CD8-positive, alpha-beta memory T cell (primary cell): ENCODE results near the gene TRIP13. TPM values are rescaled to one million over a fixed set of nuclear protein-coding genes. Genes with fewer than 3 reads are reported as not detected.

Experiments used
- CTCF ChIA-PET: fragments of 350-600 bp; sonication (Branson Sonifier 250); formaldehyde crosslinking; loops from one replicate; lab custom pipeline; 2021; ENCODE audit warnings: antibody characterized with exemption; lab: Charles Lee
- POLR2A ChIA-PET: fragments of 350-600 bp; sonication (Branson Sonifier 250); formaldehyde crosslinking; loops from one replicate; lab custom pipeline; 2021; ENCODE audit warnings: antibody characterized with exemption; lab: Charles Lee
- DNase-seq, 5 donors: peaks; one replicate each; pipeline versions ENCODE4 v3.0.0 to v3.0.0-alpha.2; 2020 to 2022; ENCODE audit warnings: mixed read lengths in 1 of 5
- H3K27ac ChIP-seq: one replicate; pipeline ENCODE4 v1.7.0; 2013; ENCODE audit warnings: low read depth, mild to moderate bottlenecking, low read length, moderate library complexity
- H3K27me3 ChIP-seq: 2 replicates; pipeline ENCODE4 v1.7.0; 2013; ENCODE audit warnings: low read length, mild to moderate bottlenecking; ENCODE audit not compliant: insufficient read depth, poor library complexity, severe bottlenecking
- H3K36me3 ChIP-seq: 2 replicates; pipeline ENCODE4 v1.7.0; 2013; ENCODE audit warnings: mild to moderate bottlenecking, low read length, moderate library complexity; ENCODE audit not compliant: insufficient read depth
- H3K4me1 ChIP-seq: 2 replicates; pipeline ENCODE4 v1.7.0; 2013; ENCODE audit warnings: mild to moderate bottlenecking, low read length, moderate library complexity; ENCODE audit not compliant: insufficient read depth
- H3K4me3 ChIP-seq: 2 replicates; pipeline ENCODE4 v1.7.0; 2013; ENCODE audit warnings: mild to moderate bottlenecking, low read length
- H3K9me3 ChIP-seq: 2 replicates; pipeline ENCODE4 v1.7.0; 2013; ENCODE audit warnings: mild to moderate bottlenecking, low read length
- H3K27ac Mint-ChIP-seq, 8 donors: one replicate each; pipeline ENCODE4 v1.8.0; 2020 to 2021; ENCODE audit warnings: mixed read lengths in 8 of 8, mild to moderate bottlenecking in 6 of 8, inconsistent platforms in 3 of 8, moderate library complexity in 3 of 8
- H3K27me3 Mint-ChIP-seq, 2 donors: one replicate each; pipeline ENCODE4 v1.8.0; 2020 to 2021; ENCODE audit warnings: mixed read lengths in 2 of 2, mild to moderate bottlenecking in 1 of 2, moderate library complexity in 1 of 2
- H3K36me3 Mint-ChIP-seq, 3 donors: one replicate each; pipeline ENCODE4 v1.8.0; 2020 to 2021; ENCODE audit warnings: mixed read lengths in 3 of 3, inconsistent platforms in 1 of 3, mild to moderate bottlenecking in 1 of 3
- H3K4me1 Mint-ChIP-seq, 3 donors: one replicate each; pipeline ENCODE4 v1.8.0; 2020 to 2021; ENCODE audit warnings: mixed read lengths in 3 of 3, inconsistent platforms in 1 of 3, mild to moderate bottlenecking in 1 of 3
- H3K4me3 Mint-ChIP-seq, 7 donors: one replicate each; pipeline ENCODE4 v1.8.0; 2020 to 2021; ENCODE audit warnings: mixed read lengths in 7 of 7, mild to moderate bottlenecking in 6 of 7, moderate library complexity in 4 of 7, inconsistent platforms in 2 of 7
- H3K9me3 Mint-ChIP-seq, 5 donors: one replicate each; pipeline ENCODE4 v1.8.0; 2020 to 2022; ENCODE audit warnings: mixed read lengths in 5 of 5, mild to moderate bottlenecking in 3 of 5, moderate library complexity in 2 of 5, inconsistent platforms in 1 of 5
- polyA plus RNA-seq: library from polyadenylated mRNA; unstranded; fragments of 300-500 nt; fragmentation: Illumina TruSeq; gene quantifications from one replicate; pipeline ENCODE4 v1.2.3, GENCODE V29; 2021
- total RNA-seq, 2 experiments: library from RNA; stranded (reverse); gene quantifications; one replicate each; pipeline ENCODE4 v1.2.3, GENCODE V29; 2021

Gene TRIP13
- total and polyA plus RNA-seq, 3 experiments from 2014 or later, result 0.12 to 40.7 (median 37.5) TPM

DNA sequence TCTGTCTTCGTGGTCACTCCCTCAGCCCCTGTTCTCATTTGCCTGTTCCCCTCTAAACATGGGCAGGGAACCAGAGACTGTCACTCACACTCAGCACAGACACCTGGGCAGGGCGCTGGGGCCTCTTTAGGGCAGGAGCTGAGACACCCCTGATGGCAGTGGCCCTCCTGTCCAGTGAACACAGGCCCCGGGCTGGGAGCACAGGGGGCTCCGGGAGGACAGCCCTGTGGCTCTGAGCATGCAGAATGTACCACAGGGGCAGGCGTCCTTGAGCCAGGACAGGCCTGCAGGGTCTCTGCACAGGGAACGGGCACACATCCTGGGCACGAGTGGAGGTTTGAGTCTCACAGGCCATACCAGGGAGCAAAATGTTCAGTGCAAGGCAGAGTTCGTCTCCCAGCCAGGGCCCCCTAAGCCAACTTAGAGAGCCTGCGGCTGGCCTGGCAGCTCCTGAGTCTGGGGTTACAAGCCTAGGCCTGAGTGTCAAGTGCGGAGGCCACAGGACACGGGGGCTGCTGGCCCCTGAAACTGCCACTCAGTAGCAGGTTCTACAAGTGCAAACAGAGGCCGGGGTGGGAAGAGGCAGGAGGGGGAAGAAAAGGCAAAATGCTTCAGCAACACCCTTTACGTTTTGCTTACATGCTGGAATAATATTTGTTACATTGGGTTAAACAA, 60.0 kb downstream of the TRIP13 start:
- peaks cover 14% of the 10 kb centered on the region for H3K4me1 ChIP-seq
- H3K9me3 Mint-ChIP-seq, result peaks cover 0 to 2% (median 0%) of the 10 kb centered on the region in 5 donors
- peaks cover 6% of the 10 kb centered on the region for H3K27me3 ChIP-seq
- H3K4me3 Mint-ChIP-seq, result no peak overlapping the region
- H3K4me3 ChIP-seq, result no peak overlapping the region
- ChIA-PET CTCF (no interaction called here), POLR2A (no interaction called here)
- no peak for DNase-seq
- no peaks in the 10 kb centered on the region for H3K36me3 ChIP-seq
- H3K27ac ChIP-seq, result no peak overlapping the region
- no peaks in the 10 kb centered on the region for H3K9me3 ChIP-seq
- H3K27ac Mint-ChIP-seq, result no peak overlapping the region
- H3K4me1 Mint-ChIP-seq, result peaks cover 11 to 13% (median 12%) of the 10 kb centered on the region in 3 donors
- H3K36me3 Mint-ChIP-seq, result no peaks in the 10 kb centered on the region
- peaks cover 33 to 68% of the 10 kb centered on the region in 2 donors for H3K27me3 Mint-ChIP-seq

DNA sequence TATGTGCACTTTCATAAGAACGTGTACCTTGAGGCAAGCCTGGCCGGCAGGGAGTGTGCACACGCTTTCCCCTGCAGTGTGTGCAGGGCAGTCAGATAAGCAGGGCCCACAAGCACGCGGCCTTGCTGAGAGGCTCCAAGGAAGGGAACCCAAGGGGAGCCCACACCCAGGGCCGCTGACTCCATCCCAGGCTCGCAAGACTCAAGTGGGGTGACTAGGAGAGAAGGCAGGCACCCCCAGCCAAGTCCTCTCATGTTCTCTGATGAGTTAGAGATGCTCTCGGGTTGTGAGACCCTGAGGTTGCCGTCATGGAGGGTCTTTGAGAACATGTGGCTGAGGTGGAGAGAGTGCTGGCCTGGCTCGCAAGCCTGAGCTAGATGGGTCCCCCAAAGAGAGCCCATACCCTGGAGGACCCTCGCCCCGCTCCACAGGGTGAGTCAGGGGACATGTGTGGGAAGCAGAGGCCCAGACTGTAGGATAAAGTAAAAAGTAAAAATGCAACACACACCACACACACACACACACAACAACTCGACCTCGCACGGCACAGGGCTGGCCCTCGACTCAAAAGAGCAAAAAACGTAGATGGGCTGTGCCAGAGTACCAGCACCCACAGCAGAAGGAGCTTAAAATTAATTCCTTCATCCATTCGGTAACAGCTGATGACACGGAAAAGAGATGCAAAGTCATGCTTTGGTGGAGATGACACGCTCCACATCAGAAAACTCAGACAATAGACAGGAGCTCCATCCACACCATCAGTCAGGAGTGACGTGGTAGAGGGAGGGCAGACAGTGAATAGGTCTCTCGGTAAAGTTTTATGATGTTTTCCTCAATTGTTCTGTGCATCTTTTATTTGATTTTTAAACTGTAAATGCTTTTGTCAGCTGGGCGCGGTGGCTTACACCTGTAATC, 61.1 kb downstream of the TRIP13 start:
- Mint-ChIP-seq H3K27ac (no peak overlapping the region), H3K9me3 (peaks cover 0 to 2% (median 0%) of the 10 kb centered on the region in 5 donors), H3K4me1 (peaks cover 14 to 15% (median 14%) of the 10 kb centered on the region in 3 donors), H3K4me3 (no peak overlapping the region), H3K27me3 (peaks cover 27 to 61% of the 10 kb centered on the region in 2 donors), H3K36me3 (no peaks in the 10 kb centered on the region)
- no peaks in the 10 kb centered on the region for H3K36me3 ChIP-seq
- H3K27me3 ChIP-seq, result peaks cover 6% of the 10 kb centered on the region
- no peak overlapping the region for H3K27ac ChIP-seq
- no peaks in the 10 kb centered on the region for H3K9me3 ChIP-seq
- DNase-seq, result no peak
- ChIA-PET POLR2A (no interaction called here), CTCF (no interaction called here)
- no peak overlapping the region for H3K4me3 ChIP-seq
- peaks cover 15% of the 10 kb centered on the region for H3K4me1 ChIP-seq

DNA sequence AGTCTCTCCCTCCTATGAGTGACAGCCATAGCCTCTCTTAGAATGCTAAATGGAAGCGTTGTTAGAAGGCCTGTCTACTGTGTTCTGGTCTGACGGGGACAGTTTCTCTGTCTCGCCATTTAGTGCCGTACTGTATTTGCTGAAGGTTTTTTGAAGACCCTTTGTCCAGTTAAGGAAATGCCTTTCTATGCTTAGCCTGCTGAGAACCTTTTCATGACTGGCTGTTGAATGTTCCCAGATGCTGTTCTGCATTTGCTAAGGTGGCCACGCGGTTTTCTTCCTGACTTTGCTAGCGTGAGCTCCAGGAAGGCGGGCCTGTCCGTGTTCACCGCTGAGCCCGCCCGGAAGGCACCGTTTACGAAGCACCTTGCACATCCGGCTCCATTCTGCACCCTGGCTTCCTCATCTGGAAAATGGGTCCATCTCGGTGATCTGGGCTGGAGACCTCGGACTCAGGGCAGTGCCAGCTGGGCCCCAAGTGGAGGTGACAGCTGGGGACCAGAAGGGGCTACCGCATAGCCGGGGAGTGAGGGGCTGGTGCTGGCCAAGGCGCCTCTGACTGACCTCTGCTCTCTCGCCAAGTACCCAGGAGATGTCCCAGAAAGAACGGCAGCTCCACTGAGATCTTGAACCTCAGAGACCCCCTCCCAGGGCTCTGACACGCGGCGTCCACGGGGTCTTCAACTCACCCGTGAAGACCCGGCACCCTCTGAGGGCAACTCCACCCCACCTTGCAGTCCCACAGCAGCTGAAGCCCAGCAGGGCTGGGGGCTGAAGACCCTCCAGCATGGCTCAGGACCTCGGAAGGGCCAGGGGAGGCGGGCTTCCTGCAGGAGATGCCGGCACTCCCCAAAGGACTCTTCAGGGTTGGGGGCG, 63.4 kb downstream of the TRIP13 start:
- CTCF ChIA-PET, result no interaction called here
- DNase-seq, result no peak
- POLR2A ChIA-PET, result no interaction called here
- no peaks in the 10 kb centered on the region for H3K36me3 ChIP-seq
- Mint-ChIP-seq H3K27me3 (peaks cover 24 to 51% of the 10 kb centered on the region in 2 donors), H3K9me3 (peaks cover 0 to 2% (median 0%) of the 10 kb centered on the region in 5 donors), H3K27ac (peak overlapping the region in 1 of 8 donors; percentile 43), H3K4me1 (peaks cover 14 to 17% (median 14%) of the 10 kb centered on the region in 3 donors), H3K4me3 (no peak overlapping the region), H3K36me3 (no peaks in the 10 kb centered on the region)
- H3K9me3 ChIP-seq, result no peaks in the 10 kb centered on the region
- H3K4me1 ChIP-seq, result peaks cover 15% of the 10 kb centered on the region
- H3K27me3 ChIP-seq, result peaks cover 6% of the 10 kb centered on the region
- H3K27ac ChIP-seq, result no peak overlapping the region
- H3K4me3 ChIP-seq, result no peak overlapping the region

DNA sequence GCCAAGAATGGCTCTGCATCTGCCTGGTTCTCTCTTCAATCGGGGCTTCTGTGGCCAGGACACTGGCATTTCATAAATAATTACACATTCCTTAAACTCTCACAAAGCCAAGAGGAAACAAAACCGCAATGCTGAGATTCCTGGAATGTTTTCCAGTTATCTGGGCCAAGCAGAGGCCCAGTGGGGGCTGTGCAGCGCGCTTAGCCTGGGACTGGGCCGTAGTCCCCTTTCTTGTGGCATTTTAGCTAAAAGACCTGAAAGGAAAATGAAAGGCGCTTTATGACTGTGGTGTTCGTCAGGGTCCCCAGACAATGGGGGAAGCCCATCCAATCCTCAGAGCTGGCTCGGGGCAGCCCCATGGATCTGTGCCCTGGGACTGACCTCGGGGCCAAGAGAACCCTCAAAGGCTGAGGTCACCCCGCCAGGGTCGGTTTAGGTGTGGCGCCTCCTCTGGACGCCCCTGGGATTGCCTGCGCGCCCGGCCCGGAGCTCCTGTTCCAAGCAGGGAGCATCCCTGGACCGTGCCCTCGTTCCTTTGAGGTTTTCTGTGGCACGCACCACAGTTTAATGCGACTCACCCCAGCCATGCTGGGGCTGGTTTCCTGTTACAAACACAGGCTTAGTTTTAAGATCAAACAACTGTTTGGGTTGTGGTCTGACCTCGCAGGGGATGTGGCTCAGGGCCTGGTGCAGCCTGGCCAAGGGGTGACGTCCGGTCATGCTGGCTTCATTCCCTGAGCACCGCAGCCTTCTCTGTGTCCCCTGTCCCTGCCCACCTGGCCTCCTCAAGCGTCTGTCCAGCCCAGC, 64.5 kb downstream of the TRIP13 start:
- peaks cover 6% of the 10 kb centered on the region for H3K27me3 ChIP-seq
- H3K4me1 ChIP-seq, result peaks cover 15% of the 10 kb centered on the region
- H3K36me3 Mint-ChIP-seq, result no peaks in the 10 kb centered on the region
- peaks cover 0 to 2% (median 0%) of the 10 kb centered on the region in 5 donors for H3K9me3 Mint-ChIP-seq
- peaks cover 14 to 17% (median 14%) of the 10 kb centered on the region in 3 donors for H3K4me1 Mint-ChIP-seq
- CTCF ChIA-PET, result no interaction called here
- peak overlapping the region in 2 of 7 donors; percentile 20 to 76 for H3K4me3 Mint-ChIP-seq
- peak in 2 of 5 donors; percentile 17 to 41 for DNase-seq
- POLR2A ChIA-PET, result no interaction called here
- H3K27ac ChIP-seq, result no peak overlapping the region
- H3K36me3 ChIP-seq, result no peaks in the 10 kb centered on the region
- H3K9me3 ChIP-seq, result no peaks in the 10 kb centered on the region
- no peak overlapping the region for H3K4me3 ChIP-seq
- peaks cover 21 to 49% of the 10 kb centered on the region in 2 donors for H3K27me3 Mint-ChIP-seq
- H3K27ac Mint-ChIP-seq, result peak overlapping the region in 2 of 8 donors; percentile 27 to 29

DNA sequence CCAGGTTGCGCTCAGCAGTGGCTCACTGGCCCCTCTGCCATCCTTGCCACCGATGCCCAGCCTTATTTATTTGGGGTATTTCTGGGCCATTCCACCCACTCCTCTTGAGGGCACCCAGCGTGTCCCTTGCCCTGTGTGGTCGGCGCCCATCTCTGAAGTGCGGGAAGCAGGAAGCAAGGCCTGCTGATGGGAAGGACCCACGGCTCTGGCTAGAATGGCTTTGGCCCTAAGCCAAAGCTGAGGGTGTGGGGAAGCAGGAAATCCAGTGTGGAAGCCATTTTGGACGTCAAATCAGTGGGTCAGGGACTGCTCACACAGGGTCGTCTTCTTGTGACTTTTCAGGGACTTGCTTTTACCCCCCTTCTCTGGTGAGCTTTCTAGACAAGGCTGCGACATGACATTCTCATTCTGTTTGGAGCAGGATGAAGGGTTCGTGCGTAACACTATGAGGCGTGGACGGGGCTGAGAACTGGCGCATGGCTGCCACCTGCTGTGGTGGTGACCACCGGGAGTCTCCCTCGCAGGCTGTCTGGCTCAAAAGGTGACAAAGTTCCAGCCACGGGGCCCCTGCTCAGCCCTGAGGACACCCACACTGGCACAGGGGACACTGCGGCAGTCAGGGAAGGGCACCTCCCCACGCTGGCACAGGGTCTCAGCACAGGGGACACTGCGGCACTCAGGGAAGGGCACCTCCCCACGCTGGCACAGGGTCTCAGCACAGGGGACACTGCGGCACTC, 65.2 kb downstream of the TRIP13 start:
- H3K4me1 ChIP-seq, result peaks cover 15% of the 10 kb centered on the region
- ChIA-PET POLR2A (no interaction called here), CTCF (no interaction called here)
- peak overlapping the region in 2 of 8 donors; percentile 12 to 52 for H3K27ac Mint-ChIP-seq
- H3K27ac ChIP-seq, result no peak overlapping the region
- H3K36me3 ChIP-seq, result no peaks in the 10 kb centered on the region
- no peaks in the 10 kb centered on the region for H3K9me3 ChIP-seq
- peaks cover 14 to 17% (median 14%) of the 10 kb centered on the region in 3 donors for H3K4me1 Mint-ChIP-seq
- peaks cover 0 to under 1% (median 0%) of the 10 kb centered on the region in 5 donors for H3K9me3 Mint-ChIP-seq
- peak overlapping the region in 1 of 7 donors; percentile 13 for H3K4me3 Mint-ChIP-seq
- no peak overlapping the region for H3K4me3 ChIP-seq
- peaks cover 6% of the 10 kb centered on the region for H3K27me3 ChIP-seq
- no peaks in the 10 kb centered on the region for H3K36me3 Mint-ChIP-seq
- DNase-seq, result no peak
- H3K27me3 Mint-ChIP-seq, result peaks cover 23 to 50% of the 10 kb centered on the region in 2 donors

DNA sequence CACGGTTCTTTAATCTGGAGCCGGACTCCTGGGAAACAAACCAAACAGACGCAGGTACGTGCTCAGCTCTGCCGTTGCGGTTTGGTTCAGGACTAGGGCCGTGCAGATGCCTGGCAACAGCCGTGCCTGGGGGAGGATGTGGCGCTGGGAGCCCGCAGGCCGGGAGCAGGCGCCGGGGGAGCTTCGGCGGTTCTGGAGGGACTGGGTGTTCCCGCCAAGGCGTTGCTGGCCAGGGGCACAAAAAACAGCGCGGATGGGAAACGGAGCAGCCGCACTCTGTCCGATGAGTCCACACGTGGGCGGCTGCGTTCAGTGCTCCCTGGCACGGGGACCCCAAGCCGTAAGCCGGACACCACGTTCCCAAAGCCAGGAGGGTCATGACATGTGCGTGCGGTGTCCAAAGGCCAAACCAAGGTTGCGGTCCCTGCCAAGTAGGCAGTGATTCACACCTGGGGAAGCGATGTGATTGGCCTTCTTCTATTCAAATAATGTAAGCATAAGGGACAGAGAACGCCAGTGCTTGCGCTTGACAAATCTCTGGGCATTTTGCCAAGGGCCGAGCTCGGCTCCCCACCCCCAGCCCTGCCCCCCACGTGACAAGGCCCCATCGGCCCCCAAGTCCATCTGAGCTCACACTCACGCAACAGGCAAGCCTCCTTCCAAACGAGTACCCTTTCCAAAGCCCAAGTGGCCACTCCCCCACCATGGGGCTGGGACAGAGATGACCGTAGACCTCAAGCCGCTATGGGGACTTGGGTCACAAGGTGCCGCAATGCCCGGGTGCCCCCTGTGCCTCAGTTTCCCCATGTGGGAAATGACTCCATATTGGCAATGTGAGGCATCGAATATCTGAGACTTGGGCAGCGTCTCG, 66.3 kb downstream of the TRIP13 start:
- Histone ChIP-seq H3K27ac (no peak overlapping the region), H3K4me3 (no peak overlapping the region), H3K36me3 (no peaks in the 10 kb centered on the region), H3K9me3 (no peaks in the 10 kb centered on the region), H3K27me3 (peaks cover 6% of the 10 kb centered on the region), H3K4me1 (peaks cover 22% of the 10 kb centered on the region)
- Mint-ChIP-seq H3K4me1 (peaks cover 21 to 24% (median 22%) of the 10 kb centered on the region in 3 donors), H3K4me3 (no peak overlapping the region), H3K27ac (no peak overlapping the region), H3K27me3 (peaks cover 26 to 46% of the 10 kb centered on the region in 2 donors), H3K9me3 (no peaks in the 10 kb centered on the region), H3K36me3 (no peaks in the 10 kb centered on the region)
- DNase-seq, result no peak
- CTCF ChIA-PET, result no interaction called here
- POLR2A ChIA-PET, result no interaction called here
